Karpas-422 (cell line): ENCODE data around the gene MATCAP1. TPM values are rescaled to one million over a fixed set of nuclear protein-coding genes. Genes with fewer than 3 reads are reported as not detected.

ENCODE experiments used
- DNase-seq: peaks from one replicate; pipeline ENCODE4 v3.0.0-alpha.2; 2015
- H2AFZ ChIP-seq: fragments of 200-600 bp; sonication (generic); 2 replicates; pipeline ENCODE4 v1.6.1; 2014; ENCODE audit warnings: antibody characterized with exemption, low read length, mixed read lengths
- H3K27ac ChIP-seq: fragments of 200-600 bp; sonication (generic); 2 replicates; pipeline ENCODE4 v1.5.1; 2014; ENCODE audit warnings: mild to moderate bottlenecking, low read length, moderate library complexity
- H3K27me3 ChIP-seq: fragments of 200-600 bp; sonication (generic); 2 replicates; pipeline ENCODE4 v1.6.1; 2014; ENCODE audit warnings: low read length, mixed read lengths
- H3K36me3 ChIP-seq: fragments of 200-600 bp; sonication (generic); 2 replicates; pipeline ENCODE4 v1.6.1; 2014; ENCODE audit warnings: low read length, mixed read lengths; ENCODE audit not compliant: insufficient read depth
- H3K4me1 ChIP-seq: fragments of 200-600 bp; sonication (generic); 2 replicates; pipeline ENCODE4 v1.6.1; 2014; ENCODE audit warnings: mild to moderate bottlenecking, low read length, mixed read lengths
- H3K4me2 ChIP-seq: fragments of 200-600 bp; sonication (generic); 2 replicates; pipeline ENCODE4 v1.6.1; 2014; ENCODE audit warnings: low read length, low read depth, mild to moderate bottlenecking; ENCODE audit not compliant: poor library complexity, severe bottlenecking
- H3K4me3 ChIP-seq: fragments of 200-600 bp; sonication (generic); 2 replicates; pipeline ENCODE4 v1.5.1; 2014; ENCODE audit warnings: mild to moderate bottlenecking, antibody characterized with exemption, low read length, mixed read lengths
- H3K79me2 ChIP-seq: fragments of 200-600 bp; sonication (generic); 2 replicates; pipeline ENCODE4 v1.6.1; 2014; ENCODE audit warnings: mild to moderate bottlenecking, low read length, mixed read lengths
- H3K9ac ChIP-seq: fragments of 200-600 bp; sonication (generic); 2 replicates; pipeline ENCODE4 v1.6.0; 2014; ENCODE audit warnings: low read length
- H3K9me2 ChIP-seq: fragments of 200-600 bp; sonication (generic), shearing (Covaris generic); replicated peaks from 2 replicates; pipeline ENCODE4 v1.6.0; 2014; ENCODE audit warnings: mild to moderate bottlenecking, low read length, moderate library complexity; ENCODE audit not compliant: insufficient read depth
- H3K9me3 ChIP-seq: fragments of 300-700, 200-600 bp; sonication (generic); 2 replicates; pipeline ENCODE4 v1.6.1; 2014; ENCODE audit warnings: low read length, mixed read lengths
- H4K20me1 ChIP-seq: fragments of 200-600 bp; sonication (generic); 2 replicates; pipeline ENCODE4 v1.6.1; 2014; ENCODE audit warnings: mild to moderate bottlenecking, antibody characterized with exemption, low read length, low read depth; ENCODE audit not compliant: insufficient read depth
- total RNA-seq: library from RNA; depleted of rRNA; stranded (reverse); fragments of >200 nt; shearing (Covaris generic); gene quantifications from 2 replicates; pipeline ENCODE4 v1.2.3, GENCODE V29; 2014; ENCODE audit warnings: low replicate concordance

The MATCAP1 gene
- total RNA-seq, 1 experiment from 2014 or later, result 6.8 TPM

- Histone ChIP-seq H3K4me3 (peak overlapping the region; percentile 100), H3K9ac (peak overlapping the region; percentile 100; the same call in 1 of the 2 replicates)
- DNase-seq, result no peak
These were observed 7.7 kb upstream of the MATCAP1 start for GRCh38 chr16:67191411-67191994.

DNA sequence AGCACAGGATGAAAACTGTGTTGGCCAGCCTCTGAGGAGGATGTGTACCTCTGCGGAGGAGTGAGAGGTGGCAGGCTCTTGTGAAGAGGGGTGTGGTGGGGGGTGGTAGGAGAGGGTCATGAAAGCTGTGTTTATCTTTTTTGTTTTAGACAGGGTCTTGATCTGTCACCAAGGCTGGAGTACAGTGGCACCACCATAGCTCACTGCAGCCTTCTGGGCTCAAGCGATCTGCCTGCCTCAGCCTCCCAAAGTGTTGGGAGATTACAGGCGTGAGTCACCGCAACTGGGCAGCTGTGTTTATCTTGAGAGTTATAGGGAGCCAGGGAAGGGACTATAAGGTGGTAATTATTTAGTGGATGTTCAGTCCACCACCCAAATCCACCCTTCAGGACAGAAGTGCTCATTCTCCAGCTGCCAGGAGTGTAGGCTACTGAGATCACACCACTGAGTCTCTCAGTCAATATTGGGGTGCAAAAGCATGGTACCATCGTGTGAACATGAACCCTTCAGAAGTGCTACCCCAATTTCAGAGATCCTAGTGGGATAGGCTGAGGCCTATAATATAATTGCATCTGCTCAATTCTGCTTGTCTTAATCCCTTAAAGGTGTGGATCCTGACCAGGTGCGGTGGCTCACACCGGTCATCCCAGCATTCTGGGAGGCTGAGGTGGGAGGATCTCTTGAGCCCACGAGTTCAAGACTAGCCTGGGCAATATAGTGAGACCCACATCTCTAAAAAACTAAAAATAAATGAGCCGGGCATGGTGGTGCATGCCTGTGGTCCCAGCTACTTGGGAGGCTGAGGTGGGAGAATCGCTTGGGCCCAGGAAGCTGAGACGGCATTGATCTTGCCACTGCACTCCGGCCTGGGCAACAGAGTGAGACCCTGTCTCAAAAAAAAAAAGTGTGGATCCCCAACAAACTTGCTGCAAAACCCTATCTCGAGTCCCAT lies 7.0 kb upstream of the MATCAP1 start:
- no peaks in the 10 kb centered on the region for H3K9me2 ChIP-seq
- no peaks in the 10 kb centered on the region for H3K27me3 ChIP-seq
- H2AFZ ChIP-seq, result no peak overlapping the region; the same call in 1 of the 2 replicates
- H3K4me2 ChIP-seq, result no peak overlapping the region
- no peak overlapping the region for H3K27ac ChIP-seq
- H3K36me3 ChIP-seq, result peaks cover 12% of the 10 kb centered on the region; the same call in 1 of the 2 replicates
- H3K4me3 ChIP-seq, result no peak overlapping the region
- H4K20me1 ChIP-seq, result peaks cover 28% of the 10 kb centered on the region
- peaks cover 26% of the 10 kb centered on the region for H3K79me2 ChIP-seq
- no peaks in the 10 kb centered on the region for H3K9me3 ChIP-seq
- no peak overlapping the region for H3K9ac ChIP-seq
- DNase-seq, result no peak
- peaks cover 16% of the 10 kb centered on the region for H3K4me1 ChIP-seq

More at GRCh38 chr16:67191411-67191994, 7.7 kb upstream of the MATCAP1 start:
- Histone ChIP-seq H3K36me3 (peaks cover 12% of the 10 kb centered on the region; the same call in 1 of the 2 replicates), H3K27ac (no peak overlapping the region), H3K9me3 (no peaks in the 10 kb centered on the region), H4K20me1 (peaks cover 28% of the 10 kb centered on the region), H3K79me2 (peaks cover 26% of the 10 kb centered on the region), H3K27me3 (no peaks in the 10 kb centered on the region), H3K9me2 (no peaks in the 10 kb centered on the region), H3K4me1 (peaks cover 16% of the 10 kb centered on the region), H2AFZ (0 out of 2 replicates have a peak overlapping the region, but pooled peaks have one; percentile 70), H3K4me2 (peak overlapping the region; percentile 99)

GRCh38 chr16:67190041-67190440 lies 6.3 kb upstream of the MATCAP1 start, which contains the start of gene EXOC3L1:
TSS of gene EXOC3L1 (minus strand) at chr16:67190136. CDS start at chr16:67189676, 460 bp downstream.
- Histone ChIP-seq H3K79me2 (peaks cover 26% of the 10 kb centered on the region), H4K20me1 (peaks cover 28% of the 10 kb centered on the region), H3K27ac (no peak within 1 kb of the TSS), H3K27me3 (no peaks in the 10 kb centered on the region), H3K4me2 (no peak within 1 kb of the TSS), H3K9ac (no peak within 1 kb of the TSS), H3K4me1 (peaks cover 16% of the 10 kb centered on the region), H3K9me3 (no peaks in the 10 kb centered on the region), H3K9me2 (no peaks in the 10 kb centered on the region), H2AFZ (no peak within 1 kb of the TSS; the same call in 1 of the 2 replicates), H3K4me3 (no peak within 1 kb of the TSS), H3K36me3 (peaks cover 12% of the 10 kb centered on the region; the same call in 1 of the 2 replicates)
- DNase-seq, result no peak

DNA sequence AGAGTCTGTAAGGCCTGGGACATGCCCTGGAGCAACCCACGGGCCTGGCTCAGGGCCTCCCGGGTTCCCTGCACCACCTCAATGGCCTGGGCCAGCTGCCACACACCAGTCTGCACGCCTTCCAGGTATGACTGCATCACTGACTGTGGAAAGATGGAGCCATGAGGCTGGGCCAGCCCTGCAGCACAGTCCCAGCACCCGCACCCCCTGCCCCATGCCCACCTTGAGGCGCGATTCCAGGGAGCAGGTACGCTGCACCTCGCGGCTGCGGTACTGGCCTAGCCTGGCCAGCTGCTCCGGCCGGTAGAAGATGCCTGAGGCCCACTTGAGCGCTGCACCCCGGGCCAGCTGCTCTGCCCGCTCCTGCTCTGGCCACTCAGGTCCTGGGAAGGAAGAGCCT lies 5.0 kb upstream of the MATCAP1 start:
- Histone ChIP-seq H3K27me3 (no peaks in the 10 kb centered on the region), H4K20me1 (peaks cover 17% of the 10 kb centered on the region), H2AFZ (no peak overlapping the region), H3K27ac (no peak overlapping the region), H3K79me2 (peaks cover 18% of the 10 kb centered on the region), H3K4me1 (peaks cover 20% of the 10 kb centered on the region), H3K9me2 (no peaks in the 10 kb centered on the region), H3K36me3 (peaks cover 6% of the 10 kb centered on the region; the same call in 1 of the 2 replicates), H3K4me3 (no peak overlapping the region), H3K9me3 (no peaks in the 10 kb centered on the region), H3K9ac (no peak overlapping the region), H3K4me2 (no peak overlapping the region)
- DNase-seq, result no peak

DNA sequence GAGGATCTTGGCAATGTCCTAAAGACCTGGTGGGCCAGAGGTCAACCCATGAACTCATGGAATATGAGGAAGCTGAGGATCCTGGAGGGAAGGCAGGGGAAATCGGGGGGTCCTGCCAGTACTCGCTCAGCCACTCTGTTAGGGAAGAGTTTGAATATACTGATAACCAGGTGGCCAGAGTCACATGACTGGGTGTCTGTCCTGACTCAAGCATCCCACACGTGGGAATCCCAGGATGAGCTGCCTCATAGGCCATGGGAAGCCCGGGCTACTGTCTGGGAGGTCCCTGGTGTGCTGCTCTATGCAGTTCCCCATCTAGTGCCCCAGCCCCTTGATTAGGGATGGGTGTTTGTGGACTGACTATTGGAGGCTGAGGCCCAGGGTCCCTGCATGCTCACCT lies 4.6 kb upstream of the MATCAP1 start:
- peaks cover 16% of the 10 kb centered on the region for H3K4me1 ChIP-seq
- no peak for DNase-seq
- peaks cover 1% of the 10 kb centered on the region; the same call in 1 of the 2 replicates for H3K36me3 ChIP-seq
- no peaks in the 10 kb centered on the region for H3K9me2 ChIP-seq
- H3K4me3 ChIP-seq, result no peak overlapping the region
- peaks cover 12% of the 10 kb centered on the region for H4K20me1 ChIP-seq
- H3K27ac ChIP-seq, result no peak overlapping the region
- no peaks in the 10 kb centered on the region for H3K9me3 ChIP-seq
- H2AFZ ChIP-seq, result no peak overlapping the region
- H3K79me2 ChIP-seq, result peaks cover 13% of the 10 kb centered on the region
- no peak overlapping the region for H3K4me2 ChIP-seq
- no peaks in the 10 kb centered on the region for H3K27me3 ChIP-seq
- no peak overlapping the region for H3K9ac ChIP-seq

DNA sequence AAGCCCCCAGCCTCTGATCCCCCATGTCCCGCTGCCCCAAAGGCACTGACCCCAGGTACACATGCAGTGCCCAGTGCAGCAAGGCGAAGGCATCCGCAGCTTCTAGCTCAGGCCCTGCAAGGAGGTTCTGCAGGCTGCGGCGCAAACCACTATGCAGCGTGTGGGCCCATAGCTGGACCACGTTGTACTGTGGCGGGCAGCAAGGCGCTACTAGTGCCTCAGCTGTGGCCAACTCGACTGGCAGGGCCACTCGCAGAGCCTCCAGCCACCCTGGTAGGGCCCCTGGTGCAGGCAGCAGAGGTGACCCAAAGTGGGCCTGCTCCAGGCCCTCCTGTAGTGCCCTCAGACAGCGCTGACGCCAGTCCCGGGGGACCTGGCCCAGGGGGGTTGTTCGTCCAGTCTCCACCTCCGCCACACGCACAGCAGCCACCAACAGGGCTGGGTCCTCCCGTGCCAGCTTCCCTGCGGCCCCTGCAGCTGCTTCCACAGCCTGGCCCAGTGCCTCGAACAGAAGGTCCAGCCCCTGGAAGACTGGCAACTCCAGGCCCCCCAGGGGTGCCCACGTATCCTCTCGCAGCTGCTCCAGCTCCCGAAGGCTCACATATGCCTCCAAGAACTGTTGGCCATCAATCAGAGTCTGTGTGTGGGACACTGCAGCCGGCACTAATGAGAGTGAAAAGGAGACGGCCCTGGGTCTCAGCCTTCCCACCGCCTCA lies 3.6 kb upstream of the MATCAP1 start:
- H3K9me2 ChIP-seq, result no peaks in the 10 kb centered on the region
- DNase-seq, result no peak
- no peak overlapping the region for H3K9ac ChIP-seq
- no peak overlapping the region for H3K4me3 ChIP-seq
- peaks cover 3% of the 10 kb centered on the region for H3K79me2 ChIP-seq
- H4K20me1 ChIP-seq, result peaks cover 2% of the 10 kb centered on the region; the same call in 1 of the 2 replicates
- peaks cover 19% of the 10 kb centered on the region for H3K4me1 ChIP-seq
- no peaks in the 10 kb centered on the region for H3K36me3 ChIP-seq
- no peak overlapping the region for H2AFZ ChIP-seq
- no peaks in the 10 kb centered on the region for H3K27me3 ChIP-seq
- no peak overlapping the region for H3K27ac ChIP-seq
- H3K4me2 ChIP-seq, result no peak overlapping the region
- H3K9me3 ChIP-seq, result no peaks in the 10 kb centered on the region

- Histone ChIP-seq H3K27me3 (no peaks in the 10 kb centered on the region), H3K27ac (no peak overlapping the region)
These were observed 2.8 kb upstream of the MATCAP1 start for GRCh38 chr16:67186550-67186950.

More at GRCh38 chr16:67186550-67186950, 2.8 kb upstream of the MATCAP1 start:
- Histone ChIP-seq H3K4me3 (no peak overlapping the region), H2AFZ (no peak overlapping the region), H3K79me2 (no peaks in the 10 kb centered on the region), H3K9ac (no peak overlapping the region), H3K36me3 (no peaks in the 10 kb centered on the region), H3K9me2 (no peaks in the 10 kb centered on the region), H4K20me1 (no peaks in the 10 kb centered on the region), H3K9me3 (no peaks in the 10 kb centered on the region), H3K4me1 (peaks cover 22% of the 10 kb centered on the region), H3K4me2 (no peak overlapping the region)
- no peak for DNase-seq
